A673 (cell line): ENCODE measurements around the gene ZNF391. TPM values are rescaled to one million over a fixed set of nuclear protein-coding genes. Genes with fewer than 3 reads are reported as not detected.
A peak's percentile ranks its signal among the peaks of the same experiment; 100 is the strongest.

ENCODE experiments used
- Bru-seq: library from RNA; stranded (reverse); fragments of 400-500 nt; gene quantifications from one replicate; lab custom pipeline; 2021; lab: Mats Ljungman, UMichigan
- BruChase-seq, 2 experiments: library from RNA; stranded (reverse); fragments of 400-500 nt; gene quantifications; one replicate each; lab custom pipeline; 2021; lab: Mats Ljungman, UMichigan
- BruUV-seq: library from RNA; stranded (reverse); fragments of 400-500 nt; replicated peaks from 2 replicates; lab custom pipeline; 2021; lab: Mats Ljungman, UMichigan
- CTCF ChIA-PET: fragments of 300-600 bp; sonication (Branson Sonifier 250); formaldehyde crosslinking; loops from one replicate; lab custom pipeline; 2022; ENCODE audit warnings: antibody characterized with exemption; lab: Charles Lee
- POLR2A ChIA-PET: fragments of 300-600 bp; sonication (Branson Sonifier 250); formaldehyde crosslinking; loops from one replicate; lab custom pipeline; 2022; ENCODE audit warnings: antibody characterized with exemption; ENCODE audit not compliant: low non-redundant PET; lab: Charles Lee
- DNase-seq: peaks from one replicate; pipeline ENCODE4 v3.0.0-alpha.2; 2015; ENCODE audit warnings: low spot score
- H3K27ac ChIP-seq: fragments of 200-600 bp; sonication (generic); 2 replicates; pipeline ENCODE4 v1.5.1; 2016; ENCODE audit warnings: mixed run types, low read depth, mild to moderate bottlenecking, mixed read lengths, antibody characterized with exemption, low read length; ENCODE audit not compliant: poor library complexity, severe bottlenecking
- H3K27me3 ChIP-seq: fragments of 200-600 bp; sonication (generic); replicated peaks from 2 replicates; pipeline ENCODE4 v1.6.1; 2017; ENCODE audit warnings: mixed run types, low read depth, mild to moderate bottlenecking, mixed read lengths, antibody characterized with exemption, low read length; ENCODE audit not compliant: insufficient read depth, poor library complexity
- H3K36me3 ChIP-seq: fragments of 200-600 bp; sonication (generic); 2 replicates; pipeline ENCODE4 v1.6.1; 2016; ENCODE audit warnings: mixed run types, mild to moderate bottlenecking, mixed read lengths, antibody characterized with exemption, low read length; ENCODE audit not compliant: insufficient read depth, poor library complexity, severe bottlenecking
- H3K4me1 ChIP-seq: fragments of 200-600 bp; sonication (generic); 2 replicates; pipeline ENCODE4 v1.6.1; 2017; ENCODE audit warnings: mixed run types, mild to moderate bottlenecking, mixed read lengths, antibody characterized with exemption, low read length; ENCODE audit not compliant: insufficient read depth, poor library complexity, severe bottlenecking
- H3K4me3 ChIP-seq: fragments of 200-600 bp; sonication (generic); 2 replicates; pipeline ENCODE4 v1.5.1; 2016; ENCODE audit warnings: low read depth, mixed run types, mild to moderate bottlenecking, mixed read lengths, low read length; ENCODE audit not compliant: poor library complexity, severe bottlenecking
- H3K9me3 ChIP-seq: fragments of 200-600 bp; sonication (generic); 2 replicates; pipeline ENCODE4 v1.6.1; 2016; ENCODE audit warnings: mixed run types, low read depth, mild to moderate bottlenecking, mixed read lengths, antibody characterized with exemption, low read length; ENCODE audit not compliant: poor library complexity, severe bottlenecking
- CTCF ChIP-seq: fragments of 300-800, 200-600 bp; sonication (generic); conservative IDR thresholded peaks from 2 replicates; pipeline ENCODE4 v1.5.1; 2017; ENCODE audit warnings: low read depth, mild to moderate bottlenecking, antibody characterized with exemption, low read length, moderate library complexity, mixed read lengths
- EZH2 ChIP-seq: fragments of 200-600 bp; sonication (generic); IDR thresholded peaks from 2 replicates; pipeline ENCODE4 v1.6.1; 2017; ENCODE audit warnings: borderline replicate concordance, low read depth, mild to moderate bottlenecking, mixed read lengths, antibody characterized with exemption, low read length; ENCODE audit not compliant: poor library complexity, severe bottlenecking
- intact Hi-C: fragments of 100-400 bp; cut with micrococcal nuclease; formaldehyde crosslinking; loops from one replicate; pipeline ENCODE4 v1.10.0; 2022; ENCODE audit not compliant: unreplicated experiment
- long read RNA-seq: library from polyadenylated mRNA; stranded (forward); transcript quantifications from one replicate; pipeline ENCODE4 v2.0.0, GENCODE V29; 2022
- total RNA-seq: library from RNA; stranded (reverse); gene quantifications from 2 replicates; pipeline ENCODE4 v1.2.3, GENCODE V29; 2021

Gene ZNF391
- total RNA-seq (2.8 and 3.4 TPM in 2 replicates), Bru-seq, nascent RNA (percentile 51 among the genes with signal in this experiment), BruChase-seq, experiment 1, labeled RNA remaining after a 2-hour chase (percentile 57 among the genes with signal in this experiment), BruChase-seq, experiment 2, labeled RNA remaining after a 6-hour chase (percentile 48 among the genes with signal in this experiment)
- long read RNA-seq, full-length matches to known transcripts, result 2 of 2 reads
- long read RNA-seq, partial matches to known transcripts, result 0 of 2 reads
- long read RNA-seq, other reads (novel, unspliced or antisense), result 0 of 2 reads

- ChIA-PET POLR2A (no interaction called here), CTCF (no interaction called here)
Observed at GRCh38 chr6:27388293-27389197, at the start of gene ZNF391. Gene ZNF391 (plus strand): TSS chr6:27388759. CDS start chr6:27400371, 11,612 bp downstream.

GRCh38 chr6:27352850-27353249 is 35.7 kb upstream of the ZNF391 start:
- ChIA-PET POLR2A (no interaction called here), CTCF (no interaction called here)
- H3K36me3 ChIP-seq, result no peaks in the 10 kb centered on the region
- intact Hi-C loops, result no loop called here
- no peaks in the 10 kb centered on the region for H3K4me1 ChIP-seq
- no peak overlapping the region for H3K4me3 ChIP-seq
- TF ChIP-seq CTCF (no peak), EZH2 (no peak)
- no peaks in the 10 kb centered on the region for H3K27me3 ChIP-seq
- no peak for DNase-seq
- no peak overlapping the region for H3K27ac ChIP-seq
- H3K9me3 ChIP-seq, result peaks cover 2% of the 10 kb centered on the region
- BruUV-seq, result no TSS peak

More at GRCh38 chr6:27388293-27389197, at the start of gene ZNF391:
- Histone ChIP-seq H3K27me3 (no peaks in the 10 kb centered on the region), H3K4me3 (peak within 1 kb of the TSS; percentile 72), H3K4me1 (peaks cover 7% of the 10 kb centered on the region), H3K36me3 (no peaks in the 10 kb centered on the region), H3K9me3 (no peaks in the 10 kb centered on the region), H3K27ac (peak within 1 kb of the TSS; percentile 75)
- BruUV-seq, result no TSS peak
- intact Hi-C loops, result no loop called here
- TF ChIP-seq EZH2, result no peak
- no peak for TF ChIP-seq CTCF
- DNase-seq, result peak; percentile 85

- Histone ChIP-seq H3K4me3 (no peak overlapping the region), H3K27ac (no peak overlapping the region), H3K9me3 (peaks cover 27% of the 10 kb centered on the region), H3K36me3 (no peaks in the 10 kb centered on the region), H3K27me3 (no peaks in the 10 kb centered on the region), H3K4me1 (no peaks in the 10 kb centered on the region)
- POLR2A ChIA-PET, result no interaction called here
- CTCF ChIA-PET, result no interaction called here
- intact Hi-C loops, result no loop called here
- TF ChIP-seq EZH2 (no peak), CTCF (no peak)
- DNase-seq, result no peak
- no TSS peak for BruUV-seq
Observed at GRCh38 chr6:27358786-27359185, 29.8 kb upstream of the ZNF391 start.
